PFSK-1 (cell line): Measurements from ENCODE around the gene AP4S1.

Experiments
- FOXP2 ChIP-seq: optimal IDR thresholded peaks from 2 replicates; pipeline ENCODE3; 2011; ENCODE audit warnings: borderline replicate concordance, control low read depth, inconsistent platforms; ENCODE audit not compliant: insufficient read depth; ENCODE audit errors: extremely low read length, extremely low read depth
- POLR2AphosphoS5 ChIP-seq: IDR thresholded peaks from 2 replicates; pipeline ENCODE4 v1.6.1; 2012; ENCODE audit warnings: low read depth, mild to moderate bottlenecking, control low read depth, low read length, moderate library complexity
- REST ChIP-seq, 2 experiments: IDR thresholded peaks; 2 replicates each; pipeline versions ENCODE4 v1.6.1 to v1.8.0; 2011 to 2012; ENCODE audit warnings: low read depth in 2 of 2, low read length in 2 of 2, control low read depth in 1 of 2, inconsistent platforms in 1 of 2, mild to moderate bottlenecking in 1 of 2, moderate library complexity in 1 of 2; ENCODE audit not compliant: insufficient read depth in 1 of 2
- SIN3A ChIP-seq: IDR thresholded peaks from 2 replicates; pipeline ENCODE4 v1.6.1; 2012; ENCODE audit warnings: mild to moderate bottlenecking, low read length, moderate library complexity, borderline replicate concordance; ENCODE audit not compliant: insufficient read depth
- TAF1 ChIP-seq: IDR thresholded peaks from 2 replicates; pipeline ENCODE4 v1.6.1; 2012; ENCODE audit warnings: low read length, control low read depth, borderline replicate concordance; ENCODE audit not compliant: insufficient read depth

Gene AP4S1

GRCh38 chr14:31106768-31107167 lies 81.3 kb downstream of the AP4S1 start:
- TF ChIP-seq TAF1 (no peak), POLR2AphosphoS5 (no peak), FOXP2 (no peak), SIN3A (no peak), REST (IDR thresholded peaks at IDR 0.05; ENCODE audit: insufficient read depth in 1 of 2, low read depth in 2 of 2, low read length in 2 of 2) (no peak)

GRCh38 chr14:31109257-31109656 lies 83.8 kb downstream of the AP4S1 start:
- TF ChIP-seq SIN3A (no peak), FOXP2 (no peak), REST (IDR thresholded peaks at IDR 0.05; ENCODE audit: insufficient read depth in 1 of 2, low read depth in 2 of 2, low read length in 2 of 2) (no peak)

- TF ChIP-seq FOXP2 (no peak), POLR2AphosphoS5 (no peak), SIN3A (no peak), TAF1 (no peak), REST (IDR thresholded peaks at IDR 0.05; ENCODE audit: insufficient read depth in 1 of 2, low read depth in 2 of 2, low read length in 2 of 2) (no peak)
Measured at GRCh38 chr14:31110872-31111271, 85.4 kb downstream of the AP4S1 start.

GRCh38 chr14:31113794-31114193 lies 88.3 kb downstream of the AP4S1 start:
- TF ChIP-seq FOXP2 (no peak), REST (IDR thresholded peaks at IDR 0.05; ENCODE audit: insufficient read depth in 1 of 2, low read depth in 2 of 2, low read length in 2 of 2) (no peak), TAF1 (no peak), SIN3A (no peak), POLR2AphosphoS5 (no peak)

GRCh38 chr14:31118892-31119291 lies 93.4 kb downstream of the AP4S1 start:
- no peak for TF ChIP-seq SIN3A
- no peak for TF ChIP-seq POLR2AphosphoS5
- TF ChIP-seq TAF1: no peak
- TF ChIP-seq REST (IDR thresholded peaks at IDR 0.05; ENCODE audit: insufficient read depth in 1 of 2, low read depth in 2 of 2, low read length in 2 of 2): no peak
- no peak for TF ChIP-seq FOXP2
